Lung (tissue), 12 donors: ENCODE measurements around the gene ARL3. TPM values are rescaled to one million over a fixed set of nuclear protein-coding genes. Genes with fewer than 3 reads are reported as not detected.

Source experiments
- ATAC-seq: fragments of 200-7000 bp; cut with Tn5 transposase; one replicate; pipeline ENCODE4 v1.9.1; 2020; ENCODE audit warnings: moderate number of reproducible peaks; ENCODE audit not compliant: insufficient read depth, low FRiP score
- DNase-seq, 3 donors: peaks; one replicate each; pipeline ENCODE4 v3.0.0-alpha.2; 2013 to 2017
- H3K27ac ChIP-seq, 2 donors: one replicate each; pipeline ENCODE4 v1.5.1; 2013; ENCODE audit warnings: mild to moderate bottlenecking in 2 of 2, moderate library complexity in 2 of 2, control low read depth in 1 of 2, inconsistent platforms in 1 of 2, low read depth in 1 of 2, low read length in 1 of 2
- H3K27me3 ChIP-seq, 3 donors: one replicate each; pipeline ENCODE4 v1.5.1; 2013; ENCODE audit warnings: low read length in 2 of 3; ENCODE audit not compliant: control insufficient read depth in 3 of 3, insufficient read depth in 3 of 3
- H3K36me3 ChIP-seq, 4 donors: one replicate each; pipeline ENCODE4 v1.5.1; 2013; ENCODE audit warnings: low read length in 4 of 4, mild to moderate bottlenecking in 1 of 4, moderate library complexity in 1 of 4; ENCODE audit not compliant: control insufficient read depth in 4 of 4, insufficient read depth in 4 of 4
- H3K4me1 ChIP-seq, 5 donors: one replicate each; pipeline ENCODE4 v1.5.1; 2013; ENCODE audit warnings: low read length in 5 of 5, mild to moderate bottlenecking in 2 of 5, moderate library complexity in 1 of 5; ENCODE audit not compliant: control insufficient read depth in 5 of 5, insufficient read depth in 5 of 5
- H3K4me3 ChIP-seq: one replicate; pipeline ENCODE4 v1.5.1; 2013; ENCODE audit warnings: mild to moderate bottlenecking, control low read depth, moderate library complexity
- H3K9ac ChIP-seq, 2 donors: one replicate each; pipeline ENCODE4 v1.5.1; 2013; ENCODE audit warnings: low read length in 2 of 2, control low read depth in 1 of 2; ENCODE audit not compliant: insufficient read depth in 1 of 2
- H3K9me3 ChIP-seq, 4 donors: one replicate each; pipeline ENCODE4 v1.5.1; 2013; ENCODE audit warnings: low read length in 3 of 4, mild to moderate bottlenecking in 1 of 4, moderate library complexity in 1 of 4; ENCODE audit not compliant: control insufficient read depth in 4 of 4, insufficient read depth in 3 of 4
- WGBS, 2 donors: extraction: QIAGEN DNeasy Blood & Tissue Kit; methylation state at CpG; one replicate each; pipeline ENCODE4 v1.1.7; 2013; 5-methylcytosine and 5-hydroxymethylcytosine counted together
- polyA plus RNA-seq, 2 donors: library from polyadenylated mRNA; stranded (reverse); fragments of 200-250 nt; gene quantifications; one replicate each; pipeline ENCODE4 v1.2.1, GENCODE V29; 2013
- total RNA-seq, 2 donors: library from RNA; depleted of rRNA in 1 of 2; stranded (reverse); fragments of >200 nt in 1 of 2; gene quantifications; one replicate each; pipeline ENCODE4 v1.2.1, GENCODE V29; 2014 to 2021
- TF ChIP-seq, protein P1 (sequence below): IDR thresholded peaks from 2 replicates; pipeline ENCODE4 v1.5.1; 2012; ENCODE audit warnings: mild to moderate bottlenecking; ENCODE audit errors: control extremely low read depth, extremely low read depth
- donor health status: control.
- donor health status: control.
- donor health status: Bipolar disorder and iron deficiency.
- donor health status: healthy.
- donor health status: DM: yes; HTN: yes; CAD: no.

Gene ARL3
- total and polyA plus RNA-seq, 4 donors: 6.7 to 12.2 (median 9.7) TPM

DNA sequence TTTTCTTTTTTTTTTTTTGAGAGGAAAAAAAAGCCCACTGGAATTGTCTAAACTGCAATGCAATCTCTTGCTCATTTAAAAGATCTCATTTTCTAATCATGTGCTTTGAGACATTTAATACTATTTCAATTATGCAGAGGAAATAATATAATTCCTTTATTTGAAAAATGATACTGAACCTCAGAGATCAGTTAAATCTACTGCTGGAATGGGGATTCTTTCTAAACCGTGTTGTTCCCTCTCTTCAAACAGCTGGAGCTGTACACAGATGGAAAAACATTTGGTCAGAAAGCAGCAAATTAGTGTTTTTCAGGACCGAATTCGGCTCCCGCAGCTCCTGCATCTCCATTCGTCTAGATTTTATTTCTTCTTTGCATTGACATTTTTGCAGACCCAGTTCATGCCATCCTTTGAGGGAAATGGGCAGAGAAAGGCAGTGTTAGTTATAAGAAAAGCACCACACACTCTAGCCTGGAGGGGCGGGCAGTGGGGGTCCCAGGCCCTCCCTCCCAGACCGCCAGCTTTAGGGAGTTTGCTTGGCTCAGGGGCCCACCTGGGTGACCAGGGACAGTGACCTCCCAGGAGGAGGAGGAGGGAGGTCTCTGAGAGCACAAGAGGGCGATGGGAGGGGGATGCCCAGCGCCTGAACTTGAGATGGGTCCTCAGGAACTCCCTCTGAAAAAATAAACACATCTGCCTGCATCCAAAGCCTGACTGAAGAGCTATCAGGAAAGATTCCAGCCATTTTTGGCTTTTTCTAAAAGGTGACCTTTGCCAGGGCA lies 37.5 kb downstream of the ARL3 start:
- Histone ChIP-seq H3K9ac (peak overlapping the region in 1 of 2 donors; percentile 78), H3K27ac (peak overlapping the region in 1 of 2 donors; percentile 59), H3K27me3 (no peaks in the 10 kb centered on the region), H3K36me3 (peaks cover 0 to 6% (median 5%) of the 10 kb centered on the region in 4 donors), H3K4me3 (no peak overlapping the region), H3K9me3 (peaks cover 0 to 2% (median 0%) of the 10 kb centered on the region in 4 donors), H3K4me1 (peaks cover 17 to 68% (median 43%) of the 10 kb centered on the region in 5 donors)
- ATAC-seq (no peak), DNase-seq (peak in 2 of 3 donors; percentile 15 to 51)
- 66 to 82% methylated on average over 9 of the region's 9 CpGs for WGBS, 2 donors
- TF ChIP-seq, protein P1, sequence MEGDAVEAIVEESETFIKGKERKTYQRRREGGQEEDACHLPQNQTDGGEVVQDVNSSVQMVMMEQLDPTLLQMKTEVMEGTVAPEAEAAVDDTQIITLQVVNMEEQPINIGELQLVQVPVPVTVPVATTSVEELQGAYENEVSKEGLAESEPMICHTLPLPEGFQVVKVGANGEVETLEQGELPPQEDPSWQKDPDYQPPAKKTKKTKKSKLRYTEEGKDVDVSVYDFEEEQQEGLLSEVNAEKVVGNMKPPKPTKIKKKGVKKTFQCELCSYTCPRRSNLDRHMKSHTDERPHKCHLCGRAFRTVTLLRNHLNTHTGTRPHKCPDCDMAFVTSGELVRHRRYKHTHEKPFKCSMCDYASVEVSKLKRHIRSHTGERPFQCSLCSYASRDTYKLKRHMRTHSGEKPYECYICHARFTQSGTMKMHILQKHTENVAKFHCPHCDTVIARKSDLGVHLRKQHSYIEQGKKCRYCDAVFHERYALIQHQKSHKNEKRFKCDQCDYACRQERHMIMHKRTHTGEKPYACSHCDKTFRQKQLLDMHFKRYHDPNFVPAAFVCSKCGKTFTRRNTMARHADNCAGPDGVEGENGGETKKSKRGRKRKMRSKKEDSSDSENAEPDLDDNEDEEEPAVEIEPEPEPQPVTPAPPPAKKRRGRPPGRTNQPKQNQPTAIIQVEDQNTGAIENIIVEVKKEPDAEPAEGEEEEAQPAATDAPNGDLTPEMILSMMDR: no peak

DNA sequence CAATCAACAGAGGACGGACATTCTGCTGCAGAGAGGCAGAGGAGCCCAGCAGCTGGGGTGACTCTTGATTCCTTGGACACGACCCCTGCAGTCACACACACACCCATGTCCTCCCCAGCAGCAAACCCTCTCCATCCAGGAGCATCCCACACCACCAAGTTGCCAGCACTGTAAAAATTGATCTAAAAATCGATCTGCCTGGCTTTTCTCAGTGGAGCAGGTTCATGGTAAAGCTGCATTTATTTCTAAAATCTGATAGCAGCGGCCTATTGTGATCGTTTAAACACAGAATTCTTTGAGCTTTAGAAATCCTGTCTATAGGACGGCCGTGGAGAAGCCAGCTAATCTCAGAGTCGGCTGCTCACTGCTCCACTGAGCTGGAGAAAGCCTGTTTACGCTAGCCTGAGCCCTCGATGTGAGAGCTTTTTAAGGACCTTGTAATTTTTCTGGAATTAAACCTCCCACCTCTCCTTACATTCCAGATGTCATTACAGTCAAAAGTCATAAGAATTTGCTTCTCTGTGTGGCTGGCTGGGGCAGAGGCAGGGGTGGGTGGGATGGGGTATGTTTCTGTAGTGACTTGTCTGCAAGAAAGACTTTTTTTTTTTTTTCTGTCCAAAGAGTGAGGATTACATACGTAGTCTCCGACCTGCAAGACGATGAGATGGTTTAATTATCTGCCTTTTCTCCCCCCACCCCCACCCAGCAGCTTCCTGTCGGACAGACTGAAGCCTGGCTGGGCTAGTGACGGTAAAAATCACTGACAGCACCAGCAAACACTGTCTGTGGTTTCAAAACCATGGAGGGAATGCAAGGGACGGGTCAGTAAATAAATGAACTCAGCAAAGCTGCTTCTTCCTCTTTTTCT lies 38.3 kb downstream of the ARL3 start:
- Histone ChIP-seq H3K9ac (peak overlapping the region in 1 of 2 donors; percentile 78), H3K36me3 (peaks cover 0 to 4% (median 1%) of the 10 kb centered on the region in 4 donors), H3K4me3 (no peak overlapping the region), H3K27ac (peak overlapping the region in 1 of 2 donors; percentile 91), H3K4me1 (peaks cover 17 to 69% (median 43%) of the 10 kb centered on the region in 5 donors), H3K27me3 (no peaks in the 10 kb centered on the region), H3K9me3 (no peaks in the 10 kb centered on the region)
- ATAC-seq (no peak), DNase-seq (peak; percentile 55 to 84 (median 71))
- TF ChIP-seq, protein P1: no peak
- WGBS, 2 donors: 20 to 29% methylated on average over 16 of the region's 16 CpGs

DNA sequence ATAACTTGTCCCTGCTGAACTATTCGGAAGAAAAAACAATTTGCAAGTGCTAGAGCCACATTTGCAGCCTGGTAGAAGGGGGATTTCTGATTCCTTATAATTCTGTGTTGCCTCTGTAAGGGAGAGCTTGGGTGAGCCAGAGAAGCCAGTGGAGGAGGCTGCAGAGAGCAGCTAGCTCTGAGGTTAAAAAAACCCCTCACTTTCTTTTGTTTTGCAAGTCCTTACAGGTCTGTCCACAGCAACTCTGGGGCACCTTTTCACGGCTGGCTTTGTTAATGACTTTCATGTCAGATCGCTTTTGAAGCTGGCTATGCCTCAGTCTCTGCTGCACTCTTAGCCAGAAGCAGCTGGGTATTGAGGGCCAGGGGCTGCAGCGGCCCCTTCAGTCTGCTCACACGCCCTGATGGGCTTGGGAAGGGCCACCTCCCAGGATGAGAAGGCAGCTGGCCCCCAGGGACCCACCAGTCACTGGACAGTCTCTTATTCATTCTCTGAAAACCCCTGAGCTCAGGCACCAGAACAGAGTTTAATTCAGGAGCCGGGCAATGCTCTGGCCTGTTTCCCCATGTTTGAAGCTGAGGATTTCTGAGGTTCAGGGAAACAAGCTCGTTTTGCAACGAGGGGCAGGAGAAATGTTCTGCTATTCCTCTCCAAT lies 39.1 kb downstream of the ARL3 start:
- peaks cover 17 to 75% (median 43%) of the 10 kb centered on the region in 5 donors for H3K4me1 ChIP-seq
- no peaks in the 10 kb centered on the region for H3K36me3 ChIP-seq
- H3K9ac ChIP-seq: peak overlapping the region in 1 of 2 donors; percentile 78
- ATAC-seq (no peak), DNase-seq (peak in 2 of 3 donors; percentile 39 to 46)
- H3K9me3 ChIP-seq: no peaks in the 10 kb centered on the region
- H3K27ac ChIP-seq: peak overlapping the region; percentile 76 to 91
- TF ChIP-seq, protein P1: no peak
- no peak overlapping the region for H3K4me3 ChIP-seq
- WGBS, 2 donors: 46 to 58% methylated on average over 8 of the region's 8 CpGs
- H3K27me3 ChIP-seq: no peaks in the 10 kb centered on the region
